HG03066 (cell line): ENCODE results near the gene UGT1A1.

Source experiments
- ATAC-seq: cut with Tn5 transposase; IDR thresholded peaks from one replicate; pipeline ENCODE4 v1.9.1; 2021; ENCODE audit warnings: low read depth; ENCODE audit not compliant: unreplicated experiment

Gene UGT1A1

GRCh38 chr2:233794128-233794658 lies 34.1 kb downstream of the UGT1A1 start:
- ATAC-seq = no peak

- no peak for ATAC-seq
Observed at GRCh38 chr2:233795735-233796171, 35.7 kb downstream of the UGT1A1 start.

GRCh38 chr2:233796254-233796653 lies 36.2 kb downstream of the UGT1A1 start:
- no peak for ATAC-seq

- ATAC-seq = no peak
Observed at GRCh38 chr2:233798335-233799086, 38.4 kb downstream of the UGT1A1 start.

- ATAC-seq = no peak
Observed at GRCh38 chr2:233799087-233799665, 39.1 kb downstream of the UGT1A1 start.

GRCh38 chr2:233799716-233800115 lies 39.6 kb downstream of the UGT1A1 start:
- ATAC-seq = no peak

- ATAC-seq = no peak
Observed at GRCh38 chr2:233800208-233800607, 40.1 kb downstream of the UGT1A1 start.

GRCh38 chr2:233801357-233802131 lies 41.5 kb downstream of the UGT1A1 start:
- no peak for ATAC-seq

GRCh38 chr2:233802132-233802815 lies 42.2 kb downstream of the UGT1A1 start:
- ATAC-seq = no peak

- no peak for ATAC-seq
Observed at GRCh38 chr2:233803292-233803911, 43.3 kb downstream of the UGT1A1 start.

- no peak for ATAC-seq
Observed at GRCh38 chr2:233803994-233804393, 43.9 kb downstream of the UGT1A1 start.

- ATAC-seq = no peak
Observed at GRCh38 chr2:233807215-233807865, 47.3 kb downstream of the UGT1A1 start.

- ATAC-seq = no peak
Observed at GRCh38 chr2:233807966-233808935, 48.2 kb downstream of the UGT1A1 start.

- ATAC-seq = no peak
Observed at GRCh38 chr2:233810385-233810784, 50.3 kb downstream of the UGT1A1 start.

- ATAC-seq = no peak
Observed at GRCh38 chr2:233811087-233811486, 51.0 kb downstream of the UGT1A1 start.

- ATAC-seq = no peak
Observed at GRCh38 chr2:233811732-233812131, 51.7 kb downstream of the UGT1A1 start.

- no peak for ATAC-seq
Observed at GRCh38 chr2:233813236-233814055, 53.4 kb downstream of the UGT1A1 start.
